Mesenchymal stem cell (in vitro differentiated cells and primary cell): ENCODE results near the gene GNAI2.

Experiments used
- DNase-seq: peaks from one replicate; pipeline ENCODE4 v3.0.0-alpha.2; 2013
- H2AFZ ChIP-seq: one replicate; pipeline ENCODE4 v1.6.1; 2013; ENCODE audit warnings: low read depth, mild to moderate bottlenecking, control low read depth, inconsistent platforms, low read length, moderate library complexity
- H2AK5ac ChIP-seq: 2 replicates; pipeline ENCODE4 v1.6.1; 2013; ENCODE audit warnings: low read length, moderate library complexity, mild to moderate bottlenecking, inconsistent platforms; ENCODE audit not compliant: severe bottlenecking
- H2BK120ac ChIP-seq: one replicate; pipeline ENCODE4 v1.6.1; 2013; ENCODE audit warnings: low read depth, mild to moderate bottlenecking, inconsistent platforms, low read length, moderate library complexity
- H2BK12ac ChIP-seq, 2 experiments: one replicate each; pipeline ENCODE4 v1.6.1; 2013; ENCODE audit warnings: inconsistent platforms in 2 of 2, low read length in 2 of 2, mild to moderate bottlenecking in 2 of 2, moderate library complexity in 2 of 2, control low read depth in 1 of 2
- H2BK15ac ChIP-seq: one replicate; pipeline ENCODE4 v1.6.1; 2013; ENCODE audit warnings: mild to moderate bottlenecking, low read depth, inconsistent platforms; ENCODE audit not compliant: poor library complexity, severe bottlenecking
- H2BK5ac ChIP-seq: 2 replicates; pipeline ENCODE4 v1.6.1; 2013; ENCODE audit warnings: low read depth, mild to moderate bottlenecking, low read length, control low read depth, inconsistent platforms; ENCODE audit not compliant: poor library complexity, severe bottlenecking
- H3K14ac ChIP-seq, 2 experiments: one replicate each; pipeline ENCODE4 v1.6.1; 2013; ENCODE audit warnings: inconsistent platforms in 2 of 2, low read length in 2 of 2, control low read depth in 1 of 2, mild to moderate bottlenecking in 1 of 2, moderate library complexity in 1 of 2
- H3K18ac ChIP-seq, 2 experiments: one replicate each; pipeline ENCODE4 v1.6.1; 2013; ENCODE audit warnings: inconsistent platforms in 2 of 2, low read length in 2 of 2, control low read depth in 1 of 2, low read depth in 1 of 2, mild to moderate bottlenecking in 1 of 2
- H3K23ac ChIP-seq, 2 experiments: one replicate each; pipeline ENCODE4 v1.6.1; 2013; ENCODE audit warnings: inconsistent platforms in 2 of 2, low read length in 2 of 2, mild to moderate bottlenecking in 2 of 2, moderate library complexity in 2 of 2, control low read depth in 1 of 2
- H3K27ac ChIP-seq: 2 replicates; pipeline ENCODE4 v1.5.1; 2013; ENCODE audit warnings: mild to moderate bottlenecking, moderate library complexity, low read length, control low read depth, inconsistent platforms; ENCODE audit not compliant: poor library complexity, severe bottlenecking
- H3K27me3 ChIP-seq, 2 experiments: 2 replicates each; pipeline versions ENCODE4 v1.6.1 to v1.7.0; 2013; ENCODE audit warnings: low read length in 2 of 2, mild to moderate bottlenecking in 2 of 2, moderate library complexity in 2 of 2, control low read depth in 1 of 2, inconsistent platforms in 1 of 2; ENCODE audit not compliant: control insufficient read depth in 1 of 2, insufficient read depth in 1 of 2
- H3K36me3 ChIP-seq, 2 experiments: 2 replicates each; pipeline versions ENCODE4 v1.6.1 to v1.7.0; 2013; ENCODE audit warnings: low read length in 2 of 2, control low read depth in 1 of 2, inconsistent platforms in 1 of 2, low read depth in 1 of 2, mild to moderate bottlenecking in 1 of 2; ENCODE audit not compliant: insufficient read depth in 2 of 2, control insufficient read depth in 1 of 2
- H3K4ac ChIP-seq, 2 experiments: one replicate each; pipeline ENCODE4 v1.6.1; 2013; ENCODE audit warnings: inconsistent platforms in 2 of 2, low read length in 2 of 2, mild to moderate bottlenecking in 2 of 2, moderate library complexity in 2 of 2, control low read depth in 1 of 2, low read depth in 1 of 2
- H3K4me1 ChIP-seq: 2 replicates; pipeline ENCODE4 v1.6.1; 2013; ENCODE audit warnings: low read depth, low read length, control low read depth; ENCODE audit not compliant: control insufficient read depth, insufficient read depth
- H3K4me2 ChIP-seq: 2 replicates; pipeline ENCODE4 v1.6.1; 2013; ENCODE audit warnings: low read length, mild to moderate bottlenecking, inconsistent platforms; ENCODE audit not compliant: poor library complexity, severe bottlenecking
- H3K4me3 ChIP-seq, 2 experiments: 2 replicates each; pipeline versions ENCODE4 v1.5.1 to v1.7.0; 2013; ENCODE audit warnings: low read length in 2 of 2, mild to moderate bottlenecking in 2 of 2, control low read depth in 1 of 2, low read depth in 1 of 2; ENCODE audit not compliant: insufficient read depth in 1 of 2
- H3K79me1 ChIP-seq: replicated peaks from 2 replicates; pipeline ENCODE4 v1.6.1; 2013; ENCODE audit warnings: mild to moderate bottlenecking, control low read depth, low read length, inconsistent platforms; ENCODE audit not compliant: poor library complexity, severe bottlenecking
- H3K9ac ChIP-seq: 2 replicates; pipeline ENCODE4 v1.7.0; 2013; ENCODE audit warnings: mild to moderate bottlenecking, low read length, moderate library complexity
- H3K9me3 ChIP-seq: 2 replicates; pipeline ENCODE4 v1.7.0; 2013; ENCODE audit warnings: mild to moderate bottlenecking, low read length; ENCODE audit not compliant: control insufficient read depth
- H4K8ac ChIP-seq: one replicate; pipeline ENCODE4 v1.6.1; 2013; ENCODE audit warnings: inconsistent platforms, mild to moderate bottlenecking, low read length, moderate library complexity
- H4K91ac ChIP-seq: one replicate; pipeline ENCODE4 v1.6.1; 2013; ENCODE audit warnings: mild to moderate bottlenecking, low read length, inconsistent platforms
- WGBS: methylation state at CpG from one replicate; pipeline ENCODE4 v1.1.7; 2013; ENCODE audit warnings: mixed read lengths; 5-methylcytosine and 5-hydroxymethylcytosine counted together

GNAI2 gene

DNA sequence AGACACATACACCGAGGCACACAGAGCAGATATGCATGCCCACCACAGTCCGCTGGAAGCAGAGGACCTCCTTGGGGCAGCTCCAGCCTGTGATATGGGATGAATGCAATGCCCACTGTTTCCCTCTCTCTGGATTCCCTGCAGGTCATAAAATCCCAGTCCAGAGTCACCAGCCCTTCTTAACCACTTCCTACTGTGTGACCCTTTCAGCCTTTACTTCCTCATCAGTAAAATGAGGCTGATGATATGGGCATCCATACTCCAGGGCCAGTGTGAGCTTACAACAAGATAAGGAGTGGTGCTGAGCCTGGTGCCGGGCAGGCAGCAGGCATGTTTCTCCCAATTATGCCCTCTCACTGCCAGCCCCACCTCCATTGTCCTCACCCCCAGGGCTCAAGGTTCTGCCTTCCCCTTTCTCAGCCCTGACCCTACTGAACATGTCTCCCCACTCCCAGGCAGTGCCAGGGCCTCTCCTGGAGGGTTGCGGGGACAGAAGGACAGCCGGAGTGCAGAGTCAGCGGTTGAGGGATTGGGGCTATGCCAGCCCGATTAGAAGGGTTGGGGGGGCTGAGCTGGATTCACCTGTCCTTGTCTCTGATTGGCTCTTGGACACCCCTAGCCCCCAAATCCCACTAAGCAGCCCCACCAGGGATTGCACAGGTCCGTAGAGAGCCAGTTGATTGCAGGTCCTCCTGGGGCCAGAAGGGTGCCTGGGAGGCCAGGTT is 44.9 kb upstream of the GNAI2 start, which contains the start of gene GNAT1:
GNAT1 (plus strand) TSS at position 675 of the 725 bp plus-strand sequence. CDS start 116 bp downstream, outside the sequence.
- H3K4me2 ChIP-seq, result no peak within 1 kb of the TSS
- H2AK5ac ChIP-seq, result no peak within 1 kb of the TSS
- H4K91ac ChIP-seq, result no peak within 1 kb of the TSS
- no peak within 1 kb of the TSS for H3K27ac ChIP-seq
- DNase-seq, result no peak
- H4K8ac ChIP-seq, result no peak within 1 kb of the TSS
- no peaks in the 10 kb centered on the region for H3K9me3 ChIP-seq
- H3K14ac ChIP-seq, result no peak within 1 kb of the TSS
- no peak within 1 kb of the TSS for H3K4ac ChIP-seq
- no peak within 1 kb of the TSS for H2BK15ac ChIP-seq
- H3K4me1 ChIP-seq, result peaks cover 14% of the 10 kb centered on the region
- H2BK5ac ChIP-seq, result no peak within 1 kb of the TSS
- no peak within 1 kb of the TSS for H3K9ac ChIP-seq
- H2BK12ac ChIP-seq, result no peak within 1 kb of the TSS
- H2BK120ac ChIP-seq, result no peak within 1 kb of the TSS
- 66% methylated on average over 4 of the region's 8 CpGs for WGBS
- H3K4me3 ChIP-seq, result no peak within 1 kb of the TSS
- H2AFZ ChIP-seq, result no peak within 1 kb of the TSS
- peaks cover 29 to 55% of the 10 kb centered on the region in 2 experiments for H3K27me3 ChIP-seq
- H3K36me3 ChIP-seq, result peaks cover 0 to 8% of the 10 kb centered on the region in 2 experiments
- no peaks in the 10 kb centered on the region for H3K79me1 ChIP-seq
- no peak within 1 kb of the TSS for H3K23ac ChIP-seq
- no peak within 1 kb of the TSS for H3K18ac ChIP-seq

DNA sequence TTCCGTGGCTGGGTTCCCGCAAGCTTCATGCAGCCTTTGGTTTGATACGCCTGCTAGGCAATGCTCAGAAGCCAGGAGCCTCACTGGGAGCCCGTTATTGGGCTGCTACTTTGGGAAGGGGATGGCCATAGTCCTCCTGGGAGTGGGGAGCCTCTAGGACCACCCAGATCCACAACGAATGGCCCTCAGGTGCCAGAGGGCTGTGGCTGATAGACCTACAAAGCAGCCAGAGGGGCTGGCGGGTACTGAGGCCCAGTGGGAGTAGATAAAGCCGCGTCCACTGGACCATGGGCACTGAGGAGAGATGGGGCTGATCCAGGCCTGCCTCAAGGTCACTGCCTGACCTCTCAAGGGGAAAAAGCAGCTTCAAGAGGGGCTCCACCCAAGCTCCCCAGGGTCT is 43.9 kb upstream of the GNAI2 start:
- H2AK5ac ChIP-seq, result no peak overlapping the region

DNA sequence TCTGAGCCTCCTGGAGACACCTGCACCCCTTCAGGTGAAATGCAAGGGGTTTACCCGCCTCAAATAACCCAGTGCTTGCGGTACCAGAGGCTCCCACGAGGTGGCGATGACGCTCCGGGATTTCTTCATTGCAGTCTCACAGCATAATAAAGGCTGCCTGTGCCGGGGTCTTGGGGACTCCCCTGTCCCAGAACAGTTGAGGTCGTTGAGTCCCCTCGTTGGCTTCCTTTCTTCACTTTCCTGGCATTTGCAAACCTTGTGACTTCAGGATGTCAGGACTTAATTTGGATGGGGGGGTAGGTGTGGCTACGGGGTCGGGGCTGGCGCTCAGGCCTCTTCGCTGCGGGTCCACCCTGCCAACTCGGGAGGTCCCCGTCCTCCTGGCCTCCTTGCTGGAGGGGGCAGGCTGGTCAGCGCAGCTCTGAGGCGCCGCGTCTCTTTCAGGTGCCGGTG is 43.3 kb upstream of the GNAI2 start:
- Histone ChIP-seq H3K9ac (no peak overlapping the region), H3K27me3 (peaks cover 37 to 68% of the 10 kb centered on the region in 2 experiments), H3K4me3 (no peak overlapping the region), H3K18ac (no peak overlapping the region), H3K23ac (no peak overlapping the region), H2BK12ac (no peak overlapping the region), H2AFZ (no peak overlapping the region), H4K8ac (no peak overlapping the region), H3K4ac (no peak overlapping the region), H3K4me1 (peaks cover 13% of the 10 kb centered on the region), H2BK15ac (no peak overlapping the region), H2BK5ac (no peak overlapping the region), H3K79me1 (no peaks in the 10 kb centered on the region), H3K14ac (no peak overlapping the region), H3K9me3 (no peaks in the 10 kb centered on the region), H3K27ac (no peak overlapping the region), H3K36me3 (peaks cover 0 to under 1% of the 10 kb centered on the region in 2 experiments), H3K4me2 (no peak overlapping the region), H4K91ac (no peak overlapping the region), H2BK120ac (no peak overlapping the region), H2AK5ac (no peak overlapping the region)
- WGBS, result 42% methylated on average over 21 of the region's 21 CpGs
- peak; percentile 57 for DNase-seq

More for the DNA sequence above, 43.9 kb upstream of the GNAI2 start:
- H3K79me1 ChIP-seq, result no peaks in the 10 kb centered on the region
- no peak overlapping the region for H3K18ac ChIP-seq
- H3K23ac ChIP-seq, result no peak overlapping the region
- no peak overlapping the region for H4K8ac ChIP-seq
- H3K4me2 ChIP-seq, result no peak overlapping the region
- WGBS, result 81% methylated on average over 8 of the region's 8 CpGs
- no peak overlapping the region for H3K27ac ChIP-seq
- H3K9me3 ChIP-seq, result no peaks in the 10 kb centered on the region
- H3K4me1 ChIP-seq, result peaks cover 13% of the 10 kb centered on the region
- no peak overlapping the region for H2BK5ac ChIP-seq
- no peak overlapping the region for H3K4ac ChIP-seq
- H2BK12ac ChIP-seq, result no peak overlapping the region
- no peak for DNase-seq
- no peak overlapping the region for H3K14ac ChIP-seq
- no peak overlapping the region for H2BK120ac ChIP-seq
- no peak overlapping the region for H4K91ac ChIP-seq
- no peak overlapping the region for H2BK15ac ChIP-seq
- peaks cover 0 to 4% of the 10 kb centered on the region in 2 experiments for H3K36me3 ChIP-seq
- no peak overlapping the region for H2AFZ ChIP-seq
- no peak overlapping the region for H3K9ac ChIP-seq
- peaks cover 37 to 62% of the 10 kb centered on the region in 2 experiments for H3K27me3 ChIP-seq
- no peak overlapping the region for H3K4me3 ChIP-seq

DNA sequence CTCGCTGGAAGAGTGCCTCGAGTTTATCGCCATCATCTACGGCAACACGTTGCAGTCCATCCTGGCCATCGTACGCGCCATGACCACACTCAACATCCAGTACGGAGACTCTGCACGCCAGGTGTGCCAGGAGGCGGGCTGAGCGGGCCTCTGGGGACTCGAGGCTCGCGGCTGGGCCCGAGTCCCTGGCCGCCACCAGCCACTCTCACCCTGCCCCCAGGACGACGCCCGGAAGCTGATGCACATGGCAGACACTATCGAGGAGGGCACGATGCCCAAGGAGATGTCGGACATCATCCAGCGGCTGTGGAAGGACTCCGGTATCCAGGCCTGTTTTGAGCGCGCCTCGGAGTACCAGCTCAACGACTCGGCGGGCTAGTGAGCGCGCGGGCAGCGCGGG is 42.7 kb upstream of the GNAI2 start:
- H2BK15ac ChIP-seq, result no peak overlapping the region
- no peak overlapping the region for H2BK5ac ChIP-seq
- H3K18ac ChIP-seq, result no peak overlapping the region
- peaks cover 37 to 68% of the 10 kb centered on the region in 2 experiments for H3K27me3 ChIP-seq
- H2AK5ac ChIP-seq, result no peak overlapping the region
- no peaks in the 10 kb centered on the region for H3K36me3 ChIP-seq
- H3K4me2 ChIP-seq, result no peak overlapping the region
- H3K27ac ChIP-seq, result no peak overlapping the region
- H4K8ac ChIP-seq, result no peak overlapping the region
- H3K9me3 ChIP-seq, result no peaks in the 10 kb centered on the region
- DNase-seq, result no peak
- no peak overlapping the region for H2AFZ ChIP-seq
- H3K4me1 ChIP-seq, result peaks cover 13% of the 10 kb centered on the region
- no peak overlapping the region for H3K4ac ChIP-seq
- H2BK12ac ChIP-seq, result no peak overlapping the region
- no peak overlapping the region for H3K23ac ChIP-seq
- H3K14ac ChIP-seq, result no peak overlapping the region
- no peak overlapping the region for H2BK120ac ChIP-seq
- H3K79me1 ChIP-seq, result no peaks in the 10 kb centered on the region
- no peak overlapping the region for H3K9ac ChIP-seq
- no peak overlapping the region for H4K91ac ChIP-seq
- WGBS, result 89% methylated on average over 36 of the region's 36 CpGs
- no peak overlapping the region for H3K4me3 ChIP-seq
